GM12878 (cell line): Measurements from ENCODE around the gene CDH1. TPM values are rescaled to one million over a fixed set of nuclear protein-coding genes. Genes with fewer than 3 reads are reported as not detected.
A peak's percentile ranks its signal among the peaks of the same experiment; 100 is the strongest.

Source experiments
- ATF2 ChIP-seq: IDR thresholded peaks from 2 replicates; pipeline ENCODE4 v1.6.1; 2012; ENCODE audit warnings: low read length, inconsistent platforms
- ATF7 ChIP-seq: fragments of 450-650 bp; IDR thresholded peaks from 2 replicates; pipeline ENCODE4 v1.6.1; 2016; ENCODE audit warnings: low read depth, mild to moderate bottlenecking
- BCLAF1 ChIP-seq: fragments of 450-650 bp; IDR thresholded peaks from 2 replicates; pipeline ENCODE4 v1.6.1; 2017; ENCODE audit warnings: antibody characterized with exemption, mild to moderate bottlenecking, moderate library complexity
- CREM ChIP-seq: IDR thresholded peaks from 2 replicates; pipeline ENCODE4 v1.6.1; 2014; ENCODE audit warnings: antibody characterized with exemption, low read depth
- E2F4 ChIP-seq: IDR thresholded peaks from 2 replicates; pipeline ENCODE4 v1.6.1; 2012; ENCODE audit warnings: low read depth, low read length, improper control_type of control experiment
- IKZF1 ChIP-seq: fragments of 450-650 bp; conservative IDR thresholded peaks from 2 replicates; pipeline ENCODE4 v1.6.1; 2017; ENCODE audit warnings: antibody characterized with exemption, mild to moderate bottlenecking
- MEF2B ChIP-seq: fragments of 450-650 bp; IDR thresholded peaks from 2 replicates; pipeline ENCODE4 v1.6.1; 2018; ENCODE audit warnings: mild to moderate bottlenecking, moderate library complexity; ENCODE audit not compliant: partially characterized antibody, poor library complexity, severe bottlenecking
- NFXL1 ChIP-seq: fragments of 450-650 bp; IDR thresholded peaks from 2 replicates; pipeline ENCODE4 v1.6.1; 2017; ENCODE audit warnings: antibody characterized with exemption, mild to moderate bottlenecking, borderline replicate concordance
- RAD51 ChIP-seq: fragments of 450-650 bp; IDR thresholded peaks from 2 replicates; pipeline ENCODE4 v1.6.1; 2016; ENCODE audit warnings: moderate library complexity, mild to moderate bottlenecking, inconsistent platforms
- RELB ChIP-seq: fragments of 450-650 bp; IDR thresholded peaks from 2 replicates; pipeline ENCODE4 v1.6.1; 2017; ENCODE audit warnings: low read depth, mild to moderate bottlenecking, moderate library complexity
- SIN3A ChIP-seq: IDR thresholded peaks from 2 replicates; pipeline ENCODE4 v1.6.1; 2012; ENCODE audit warnings: low read depth, low read length, improper control_type of control experiment
- STAT1 ChIP-seq: fragments of 450-650 bp; conservative IDR thresholded peaks from 2 replicates; pipeline ENCODE4 v1.6.1; 2014; ENCODE audit warnings: antibody characterized with exemption, mild to moderate bottlenecking
- ZBTB4 ChIP-seq: fragments of 450-650 bp; formaldehyde crosslinking; IDR thresholded peaks from 2 replicates; pipeline ENCODE4 v1.4.0; 2022; ENCODE audit warnings: mild to moderate bottlenecking, moderate library complexity
- ZNF24 ChIP-seq: fragments of 450-650 bp; IDR thresholded peaks from 2 replicates; pipeline ENCODE4 v1.6.1; 2017; ENCODE audit warnings: antibody characterized with exemption, mild to moderate bottlenecking
- ZNF622 ChIP-seq: fragments of 450-650 bp; IDR thresholded peaks from 2 replicates; pipeline ENCODE4 v1.6.1; 2017; ENCODE audit warnings: mild to moderate bottlenecking, inconsistent platforms
- polyA plus RNA-seq, 11 experiments: library from polyadenylated mRNA; depleted of rRNA in 4 of 11; unstranded in 6 of 11; stranded (reverse) in 5 of 11; fragments of >200 nt; fragmentation: Nextera tagmentation in 4 of 11; fragmentation: Illumina TruSeq in 1 of 11; extraction: Ambion mirVana in 4 of 11; extraction: Trizol in 1 of 11; gene quantifications; 1 replicate in 1 of 11; 2 replicates in 10 of 11; pipeline versions ENCODE4 v1.2.1 to v1.2.3, GENCODE V29; 2011 to 2016; ENCODE audit warnings: inconsistent platforms in 2 of 11, missing spikeins in 2 of 11, low read depth in 1 of 11
- total RNA-seq, 4 experiments: library from RNA; depleted of rRNA in 3 of 4; stranded (reverse); fragments of >200 nt in 3 of 4; fragmentation: Illumina TruSeq in 1 of 4; extraction: Trizol in 1 of 4; gene quantifications; 2 replicates each; pipeline versions ENCODE4 v1.2.1 to v1.2.3, GENCODE V29; 2013 to 2021

The CDH1 gene
- total and polyA plus RNA-seq, 10 of the 15 experiments (the other 5 are each of a cell fraction or from before 2014, with no cell fraction given), result 2.2 to 30.6 (median 17.7) TPM

GRCh38 chr16:68711421-68712139 lies 25.5 kb upstream of the CDH1 start (continued):
- TF ChIP-seq ZNF24 (no peak), ATF2 (no peak), IKZF1 (peak; percentile 91), MEF2B (peak; percentile 43), RELB (peak; percentile 40; the same call in 1 of the 2 replicates), ZNF622 (no peak), BCLAF1 (no peak), STAT1 (no peak), NFXL1 (no peak), ZBTB4 (CRISPR knock-in tag) (no peak), CREM (peak; percentile 13; the same call in 1 of the 2 replicates), SIN3A (no peak), ATF7 (peak; percentile 19; the same call in 1 of the 2 replicates), E2F4 (no peak), RAD51 (no peak)
